H1 (cell line): ENCODE data around the gene TRIM24.

Experiments used
- CEBPB ChIP-seq: IDR thresholded peaks from 2 replicates; pipeline ENCODE4 v1.6.1; 2012; ENCODE audit warnings: low read depth, low read length
- CHD1 ChIP-seq: IDR thresholded peaks from 2 replicates; pipeline ENCODE4 v1.6.1; 2012; ENCODE audit warnings: low read depth, low read length, improper control_type of control experiment
- EP300 ChIP-seq, 2 experiments: IDR thresholded peaks; 1 replicate in 1 of 2; 2 replicates in 1 of 2; pipeline ENCODE4 v1.6.1; 2011 to 2012; ENCODE audit warnings: low read depth in 2 of 2, low read length in 2 of 2, mild to moderate bottlenecking in 2 of 2, borderline replicate concordance in 1 of 2, inconsistent platforms in 1 of 2, moderate library complexity in 1 of 2
- JUN ChIP-seq: IDR thresholded peaks from 2 replicates; pipeline ENCODE4 v1.6.1; 2011; ENCODE audit warnings: low read depth, mild to moderate bottlenecking, improper control_type of control experiment, low read length
- JUND ChIP-seq: IDR thresholded peaks from 2 replicates; pipeline ENCODE4 v1.6.1; 2011; ENCODE audit warnings: mild to moderate bottlenecking, improper control_type of control experiment, low read length
- POLR2A ChIP-seq, 2 experiments: IDR thresholded peaks; 1 replicate in 1 of 2; 2 replicates in 1 of 2; pipeline ENCODE4 v1.6.1; 2011; ENCODE audit warnings: low read depth in 2 of 2, low read length in 2 of 2, mild to moderate bottlenecking in 2 of 2; ENCODE audit errors: control extremely low read depth in 1 of 2
- SP1 ChIP-seq: IDR thresholded peaks from 2 replicates; pipeline ENCODE4 v1.6.1; 2011; ENCODE audit warnings: low read depth, low read length
- TAF1 ChIP-seq: IDR thresholded peaks from 2 replicates; pipeline ENCODE4 v1.6.1; 2011; ENCODE audit warnings: mild to moderate bottlenecking, low read depth, low read length
- TF ChIP-seq, protein P1 (sequence below): IDR thresholded peaks from 2 replicates; pipeline ENCODE4 v1.6.1; 2011; ENCODE audit warnings: low read length, improper control_type of control experiment
- TF ChIP-seq, protein P2 (sequence below), 3 experiments: IDR thresholded peaks; 1 replicate in 2 of 3; 2 replicates in 1 of 3; pipeline versions ENCODE4 v1.5.1 to v1.6.1; 2011; ENCODE audit warnings: low read length in 3 of 3, mild to moderate bottlenecking in 3 of 3, inconsistent platforms in 2 of 3, low read depth in 1 of 3, moderate library complexity in 1 of 3; ENCODE audit not compliant: insufficient read depth in 1 of 3; ENCODE audit errors: control extremely low read depth in 1 of 3
- TF ChIP-seq, protein P3 (sequence below): IDR thresholded peaks from 2 replicates; pipeline ENCODE4 v1.6.1; 2012; ENCODE audit warnings: inconsistent platforms

- TF ChIP-seq TAF1 (no peak), CEBPB (no peak), EP300 (IDR thresholded peaks at IDR 0.05; ENCODE audit: borderline replicate concordance in 1 of 2, low read depth in 2 of 2, low read length in 2 of 2) (no peak), POLR2A (IDR thresholded peaks at IDR 0.05; ENCODE audit: control extremely low read depth in 1 of 2, low read depth in 2 of 2, low read length in 2 of 2) (no peak), JUND (no peak), SP1 (no peak), CHD1 (no peak), JUN (no peak)
- TF ChIP-seq, protein P1, sequence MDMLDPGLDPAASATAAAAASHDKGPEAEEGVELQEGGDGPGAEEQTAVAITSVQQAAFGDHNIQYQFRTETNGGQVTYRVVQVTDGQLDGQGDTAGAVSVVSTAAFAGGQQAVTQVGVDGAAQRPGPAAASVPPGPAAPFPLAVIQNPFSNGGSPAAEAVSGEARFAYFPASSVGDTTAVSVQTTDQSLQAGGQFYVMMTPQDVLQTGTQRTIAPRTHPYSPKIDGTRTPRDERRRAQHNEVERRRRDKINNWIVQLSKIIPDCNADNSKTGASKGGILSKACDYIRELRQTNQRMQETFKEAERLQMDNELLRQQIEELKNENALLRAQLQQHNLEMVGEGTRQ, result no peak
- TF ChIP-seq, protein P2, sequence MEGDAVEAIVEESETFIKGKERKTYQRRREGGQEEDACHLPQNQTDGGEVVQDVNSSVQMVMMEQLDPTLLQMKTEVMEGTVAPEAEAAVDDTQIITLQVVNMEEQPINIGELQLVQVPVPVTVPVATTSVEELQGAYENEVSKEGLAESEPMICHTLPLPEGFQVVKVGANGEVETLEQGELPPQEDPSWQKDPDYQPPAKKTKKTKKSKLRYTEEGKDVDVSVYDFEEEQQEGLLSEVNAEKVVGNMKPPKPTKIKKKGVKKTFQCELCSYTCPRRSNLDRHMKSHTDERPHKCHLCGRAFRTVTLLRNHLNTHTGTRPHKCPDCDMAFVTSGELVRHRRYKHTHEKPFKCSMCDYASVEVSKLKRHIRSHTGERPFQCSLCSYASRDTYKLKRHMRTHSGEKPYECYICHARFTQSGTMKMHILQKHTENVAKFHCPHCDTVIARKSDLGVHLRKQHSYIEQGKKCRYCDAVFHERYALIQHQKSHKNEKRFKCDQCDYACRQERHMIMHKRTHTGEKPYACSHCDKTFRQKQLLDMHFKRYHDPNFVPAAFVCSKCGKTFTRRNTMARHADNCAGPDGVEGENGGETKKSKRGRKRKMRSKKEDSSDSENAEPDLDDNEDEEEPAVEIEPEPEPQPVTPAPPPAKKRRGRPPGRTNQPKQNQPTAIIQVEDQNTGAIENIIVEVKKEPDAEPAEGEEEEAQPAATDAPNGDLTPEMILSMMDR (IDR thresholded peaks at IDR 0.05; ENCODE audit: control extremely low read depth in 1 of 3, insufficient read depth in 1 of 3, low read depth in 1 of 3, low read length in 3 of 3), result no peak
- TF ChIP-seq, protein P3, sequence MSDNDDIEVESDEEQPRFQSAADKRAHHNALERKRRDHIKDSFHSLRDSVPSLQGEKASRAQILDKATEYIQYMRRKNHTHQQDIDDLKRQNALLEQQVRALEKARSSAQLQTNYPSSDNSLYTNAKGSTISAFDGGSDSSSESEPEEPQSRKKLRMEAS, result no peak
Measured at GRCh38 chr7:138521837-138522461, 61.9 kb downstream of the TRIM24 start.
